GM12801 (cell line): ENCODE results near the gene PCDHGB6.
"Not testable (repeated sequence)": the region's sequence is repeated elsewhere in the genome, so short reads cannot be mapped to it uniquely, and the experiment has no call there.

Experiments used
- CTCF ChIP-seq: IDR thresholded peaks from one replicate; pipeline ENCODE4 v1.5.1; 2011; ENCODE audit warnings: control low read depth; ENCODE audit not compliant: insufficient read length; ENCODE audit errors: extremely low read depth

Gene PCDHGB6

GRCh38 chr5:141407790-141408505, at the start of gene PCDHGB6:
Gene PCDHGB6 (plus strand): TSS chr5:141408021. CDS start chr5:141408203, 182 bp downstream.
- not testable (repeated sequence) for TF ChIP-seq CTCF

GRCh38 chr5:141359790-141360426, 47.9 kb upstream of the PCDHGB6 start, which contains the start of gene PCDHGB2:
Gene PCDHGB2 (plus strand): TSS chr5:141359994. CDS start chr5:141360136, 142 bp downstream.
- no peak for TF ChIP-seq CTCF

GRCh38 chr5:141360685-141361084, 47.1 kb upstream of the PCDHGB6 start:
- TF ChIP-seq CTCF: no peak

GRCh38 chr5:141362719-141363118, 45.1 kb upstream of the PCDHGB6 start:
- TF ChIP-seq CTCF: no peak

GRCh38 chr5:141363952-141364660, 43.7 kb upstream of the PCDHGB6 start, which contains the start of gene PCDHGA5:
Gene PCDHGA5 (plus strand): TSS chr5:141364162. CDS start chr5:141364331, 169 bp downstream.
- no peak for TF ChIP-seq CTCF

- no peak for TF ChIP-seq CTCF
Observed at GRCh38 chr5:141366016-141366896, 41.6 kb upstream of the PCDHGB6 start.
